Stimulated activated CD4-positive, alpha-beta T cell treated with anti-CD3 and anti-CD28 coated beads, Interleukin-15, amount 100 ng/mL, for 24 hours (primary cell): ENCODE results near the gene MAEA.

Source experiments
- DNase-seq: peaks from one replicate; pipeline ENCODE4 v3.0.0-alpha.2; 2020

Gene MAEA

GRCh38 chr4:1338752-1339414, 49.2 kb downstream of the MAEA start:
- no peak for DNase-seq

- DNase-seq = no peak
These were observed 49.8 kb downstream of the MAEA start for GRCh38 chr4:1339489-1339888.

- DNase-seq = no peak
These were observed 50.6 kb downstream of the MAEA start for GRCh38 chr4:1340181-1340747.

- DNase-seq = no peak
These were observed 51.2 kb downstream of the MAEA start for GRCh38 chr4:1340861-1341260.

DNA sequence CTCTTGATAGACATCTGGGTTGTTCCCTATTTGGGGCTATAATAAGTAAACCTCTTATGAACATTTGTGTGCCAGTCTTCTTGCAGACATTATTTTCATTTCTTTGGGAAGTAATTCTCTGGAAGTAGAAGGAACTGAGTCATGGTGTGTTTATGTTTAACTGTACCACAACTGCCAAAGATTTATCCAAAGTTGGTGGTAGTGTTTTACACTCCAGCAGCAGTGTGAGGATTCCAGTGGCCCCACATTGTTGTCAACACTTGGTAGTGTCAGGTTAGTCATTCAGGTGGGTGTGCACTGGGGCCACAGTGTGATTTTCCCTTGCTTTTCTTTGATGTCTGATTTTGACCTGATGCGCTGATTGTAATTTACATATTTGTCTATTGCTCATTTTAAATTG, 52.3 kb downstream of the MAEA start:
- DNase-seq = no peak

GRCh38 chr4:1344696-1345095, 55.0 kb downstream of the MAEA start:
- DNase-seq = no peak

DNA sequence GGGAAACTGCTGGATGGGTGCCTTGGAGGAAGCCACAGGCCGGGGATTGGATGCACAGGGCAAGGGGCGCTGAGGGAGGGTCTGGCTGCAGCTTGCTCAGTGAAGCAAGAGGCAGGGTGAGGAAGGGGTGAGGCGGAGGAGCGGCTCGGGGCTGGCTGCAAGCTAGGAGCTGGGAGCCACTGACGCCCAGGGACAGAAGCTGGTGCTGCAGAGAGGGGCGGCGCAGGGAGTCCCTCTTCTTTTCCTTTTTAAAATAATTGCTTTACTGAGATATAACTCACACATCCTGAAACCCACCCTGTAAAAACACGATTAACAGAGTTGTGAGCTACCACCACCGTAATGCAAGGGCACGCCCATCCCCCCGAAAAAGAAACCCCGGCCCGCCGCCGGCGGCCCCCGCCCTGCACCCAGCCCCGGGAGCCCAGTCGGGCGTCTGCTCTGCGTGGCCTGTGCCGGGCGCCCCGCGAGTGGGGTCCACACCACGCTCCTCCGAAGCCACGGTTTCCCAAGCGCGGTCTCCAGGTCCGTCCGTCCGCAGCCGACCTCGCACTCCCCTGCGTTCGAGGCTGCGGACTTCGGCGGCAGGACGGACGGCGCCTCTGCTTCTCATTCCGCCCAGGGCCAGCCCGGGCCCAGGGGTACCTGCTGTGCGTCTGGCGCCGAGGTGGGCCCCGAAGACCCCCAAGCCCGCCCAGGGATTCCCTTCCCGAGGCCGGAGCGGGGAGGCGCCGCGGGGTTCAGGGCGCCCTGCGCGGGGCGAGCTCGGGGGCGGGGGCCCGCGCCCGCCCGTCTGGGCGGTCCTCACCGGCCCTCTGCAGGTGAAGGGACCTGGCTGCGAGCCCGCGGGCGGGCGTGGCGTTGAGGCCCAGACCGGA, 56.5 kb downstream of the MAEA start:
- DNase-seq = peak; percentile 61

DNA sequence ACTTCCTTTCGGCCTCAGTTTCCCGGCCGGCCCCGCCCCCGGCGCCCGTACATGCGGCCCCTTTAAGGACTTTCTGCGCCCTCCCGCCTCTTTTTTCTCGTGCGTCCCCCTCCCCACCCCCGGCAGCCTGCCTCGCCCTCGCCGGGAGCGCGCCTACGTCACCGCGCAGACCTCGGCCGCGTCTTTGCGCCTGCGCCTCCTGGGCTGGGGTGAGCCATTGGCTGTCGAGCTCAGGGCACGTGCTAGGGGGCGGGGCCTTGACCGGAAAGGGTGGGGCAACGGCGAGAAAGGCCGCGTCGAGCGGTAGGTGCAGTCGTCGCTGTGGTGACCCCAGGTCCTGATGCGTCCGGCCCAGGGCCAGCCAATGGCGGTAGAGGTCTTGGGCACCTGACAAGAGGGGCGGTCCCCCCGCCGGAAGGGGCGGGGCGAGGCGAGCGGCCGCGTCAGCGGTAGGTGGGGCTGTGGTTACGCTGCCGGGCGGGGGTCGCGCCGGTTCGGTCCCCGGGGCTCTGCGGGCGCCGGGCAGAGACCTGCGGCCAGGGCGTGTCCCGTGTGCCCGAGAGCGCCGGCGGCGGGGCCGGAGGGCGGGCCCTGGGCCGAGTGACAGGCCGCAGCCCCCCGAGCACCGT, 57.2 kb downstream of the MAEA start, which contains the start of gene UVSSA:
UVSSA (plus strand) TSS at position 428 of the 629 bp plus-strand sequence. CDS start 884 bp downstream, outside the sequence.
- DNase-seq = peak; percentile 100

- DNase-seq = peak; percentile 70
These were observed 57.7 kb downstream of the MAEA start for GRCh38 chr4:1347410-1347864.

GRCh38 chr4:1348014-1348513, 58.4 kb downstream of the MAEA start:
- no peak for DNase-seq

- DNase-seq = no peak
These were observed 59.1 kb downstream of the MAEA start for GRCh38 chr4:1348746-1349145.

GRCh38 chr4:1349359-1350168, 59.9 kb downstream of the MAEA start:
- no peak for DNase-seq

DNA sequence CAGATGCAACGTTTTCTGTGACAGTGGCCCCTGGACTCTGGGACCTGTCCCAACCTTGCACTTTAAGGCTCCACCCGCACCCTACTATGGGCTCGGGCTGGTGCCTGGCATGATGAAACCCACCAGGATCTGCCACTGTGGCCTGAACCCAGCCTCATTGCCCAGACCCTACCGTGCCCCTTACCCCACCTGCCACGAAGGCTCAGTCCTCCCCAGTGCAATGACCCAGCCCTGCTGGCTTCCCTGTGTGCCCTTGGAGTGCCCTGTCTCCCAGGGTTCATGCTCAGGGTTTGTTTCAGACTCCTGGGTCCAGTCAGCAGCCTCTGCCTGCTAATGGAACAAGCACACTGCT, 60.5 kb downstream of the MAEA start:
- DNase-seq = no peak

DNA sequence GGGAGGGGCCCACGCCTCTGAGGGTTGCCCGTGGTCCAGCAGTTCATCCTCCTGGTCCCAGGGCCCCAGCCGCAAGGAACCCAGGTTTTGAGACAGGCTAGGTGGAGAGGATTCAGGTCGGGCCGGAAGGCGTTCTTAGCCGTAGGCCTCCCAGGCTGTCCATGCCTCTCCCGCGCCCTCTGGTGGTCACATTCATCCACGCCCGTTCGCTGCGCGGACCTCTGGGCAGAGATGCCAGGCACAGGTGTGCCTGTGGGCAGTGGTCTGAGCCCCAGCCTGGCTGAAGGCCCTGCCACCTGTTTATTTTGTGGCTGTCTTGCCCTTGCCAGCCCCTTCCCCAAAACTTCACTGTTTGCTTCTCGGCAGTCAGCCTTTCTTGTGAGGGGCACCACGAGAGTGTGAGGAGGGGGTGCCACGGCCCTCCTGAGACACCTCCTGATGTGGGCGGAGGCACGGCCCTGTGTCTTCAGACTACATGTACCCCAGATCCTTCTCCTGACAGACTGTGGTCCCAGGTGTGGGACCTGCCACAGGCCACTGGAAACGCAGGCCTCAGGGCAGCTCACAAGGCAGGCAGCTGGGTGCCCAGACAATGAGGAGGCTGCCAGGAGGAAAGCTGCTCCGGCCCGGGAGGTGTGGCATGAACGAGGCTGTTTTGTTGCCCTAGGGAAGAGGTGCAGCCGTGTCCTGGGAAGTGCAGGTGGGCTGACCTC, 62.3 kb downstream of the MAEA start:
- peak; percentile 93 for DNase-seq

DNA sequence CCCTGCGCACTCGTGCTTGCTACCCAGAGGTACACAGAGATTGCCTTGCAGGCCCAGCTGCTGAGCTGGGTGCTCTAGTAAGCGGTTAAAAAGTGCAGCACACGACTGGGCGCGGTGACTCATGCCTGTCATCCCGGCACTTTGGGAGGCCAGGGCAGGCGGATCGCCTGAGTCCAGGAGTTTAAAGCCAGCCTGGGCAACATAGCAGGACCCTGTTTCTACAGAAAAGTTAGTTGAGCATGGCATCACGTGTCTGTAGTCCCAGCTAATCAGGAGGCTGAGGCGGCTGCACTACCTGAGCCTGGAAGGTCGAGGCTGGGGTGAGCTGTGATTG, 62.8 kb downstream of the MAEA start:
- no peak for DNase-seq

GRCh38 chr4:1353186-1354055, 63.7 kb downstream of the MAEA start:
- no peak for DNase-seq

- DNase-seq = no peak
These were observed 64.7 kb downstream of the MAEA start for GRCh38 chr4:1354136-1354982.

- DNase-seq = no peak
These were observed 65.2 kb downstream of the MAEA start for GRCh38 chr4:1354983-1355275.

- DNase-seq = no peak
These were observed 65.7 kb downstream of the MAEA start for GRCh38 chr4:1355378-1355777.
